HG03139 (cell line): ENCODE data around the gene CUX1.
"Not testable (repeated sequence)": the region's sequence is repeated elsewhere in the genome, so short reads cannot be mapped to it uniquely, and the experiment has no call there.

Experiments
- ATAC-seq: cut with Tn5 transposase; IDR thresholded peaks from one replicate; pipeline ENCODE4 v1.9.1; 2021; ENCODE audit not compliant: unreplicated experiment

The CUX1 gene

GRCh38 chr7:102320181-102320580, 502.8 kb downstream of the CUX1 start:
- ATAC-seq, result no peak

GRCh38 chr7:102320601-102321350, 503.4 kb downstream of the CUX1 start:
- ATAC-seq, result no peak

DNA sequence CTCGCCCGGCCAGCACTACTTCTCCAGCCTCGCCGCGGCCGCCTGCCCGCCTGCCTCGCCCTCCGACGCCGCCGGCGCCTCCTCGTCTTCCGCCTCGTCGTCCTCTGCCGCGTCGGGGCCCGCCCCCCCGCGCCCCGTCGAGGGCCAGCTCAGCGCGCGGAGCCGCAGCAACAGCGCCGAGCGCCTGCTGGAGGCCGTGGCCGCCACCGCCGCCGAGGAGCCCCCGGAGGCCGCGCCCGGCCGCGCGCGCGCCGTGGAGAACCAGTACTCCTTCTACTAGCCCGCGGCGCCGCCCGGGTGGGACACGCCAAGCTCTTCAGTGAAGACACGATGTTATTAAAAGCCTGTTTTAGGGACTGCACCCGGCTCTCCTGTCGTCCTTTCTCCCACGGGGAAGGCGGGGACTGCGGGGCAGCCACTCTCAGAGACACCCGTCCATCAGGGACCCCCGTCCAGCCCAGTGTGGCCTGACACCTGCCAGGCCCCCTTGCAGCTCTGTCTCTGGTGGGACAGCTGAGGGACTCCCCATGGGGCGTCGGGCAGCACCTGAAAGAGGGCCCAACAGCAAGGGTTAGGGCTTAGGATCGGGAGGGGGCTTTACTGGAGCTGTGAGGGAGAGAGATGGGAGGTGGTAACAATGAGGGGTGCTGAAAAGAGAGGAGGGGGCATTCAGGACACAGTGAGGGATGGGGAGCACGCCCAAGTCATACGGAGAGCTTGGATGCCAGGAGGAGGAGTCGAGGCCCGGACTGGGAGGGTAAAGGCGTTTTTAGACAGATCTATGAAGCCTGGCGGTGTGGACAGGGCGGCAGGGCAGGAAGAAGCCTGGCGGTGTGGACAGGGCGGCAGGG, 504.1 kb downstream of the CUX1 start:
- ATAC-seq, result no peak

GRCh38 chr7:102322202-102322715, 504.8 kb downstream of the CUX1 start:
- no peak for ATAC-seq

GRCh38 chr7:102323914-102324195, 506.4 kb downstream of the CUX1 start:
- ATAC-seq, result no peak

DNA sequence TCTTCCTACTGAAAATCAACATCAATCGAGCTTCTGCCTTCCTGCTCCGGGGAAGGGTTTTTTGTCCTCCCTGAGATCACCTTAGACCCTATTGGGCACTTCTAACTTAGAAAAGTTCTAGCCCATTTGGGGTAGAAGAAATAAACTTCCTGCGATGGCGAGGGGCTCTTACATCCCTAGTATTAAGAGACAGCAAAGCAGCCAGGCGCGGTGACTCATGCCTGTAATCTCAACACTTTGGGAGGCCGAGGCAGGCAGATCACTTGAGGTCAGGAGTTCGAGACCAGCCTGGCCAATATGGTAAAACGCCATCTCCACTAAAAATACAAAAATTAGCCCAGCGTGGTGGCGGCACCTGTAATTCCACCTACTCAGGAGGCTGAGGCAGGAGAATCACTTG, 507.7 kb downstream of the CUX1 start:
- not testable (repeated sequence) for ATAC-seq

- ATAC-seq, result no peak
Observed at GRCh38 chr7:102326157-102326889, 508.9 kb downstream of the CUX1 start.

GRCh38 chr7:102327183-102327582, 509.8 kb downstream of the CUX1 start:
- ATAC-seq, result not testable (repeated sequence)

- not testable (repeated sequence) for ATAC-seq
Observed at GRCh38 chr7:102328863-102329262, 511.4 kb downstream of the CUX1 start.

- not testable (repeated sequence) for ATAC-seq
Observed at GRCh38 chr7:102329366-102329765, 511.9 kb downstream of the CUX1 start.

GRCh38 chr7:102330666-102331460, 513.4 kb downstream of the CUX1 start:
- ATAC-seq, result not testable (repeated sequence)
